Measurements from ENCODE around the gene POLE3. TPM values are rescaled to one million over a fixed set of nuclear protein-coding genes. Genes with fewer than 3 reads are reported as not detected.
"Not testable (repeated sequence)": the region's sequence is repeated elsewhere in the genome, so short reads cannot be mapped to it uniquely, and the experiment has no call there.

The POLE3 gene, protein sequence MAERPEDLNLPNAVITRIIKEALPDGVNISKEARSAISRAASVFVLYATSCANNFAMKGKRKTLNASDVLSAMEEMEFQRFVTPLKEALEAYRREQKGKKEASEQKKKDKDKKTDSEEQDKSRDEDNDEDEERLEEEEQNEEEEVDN
- total RNA-seq: 10 to 100 TPM; 53.3 to 57.4 TPM

DNA sequence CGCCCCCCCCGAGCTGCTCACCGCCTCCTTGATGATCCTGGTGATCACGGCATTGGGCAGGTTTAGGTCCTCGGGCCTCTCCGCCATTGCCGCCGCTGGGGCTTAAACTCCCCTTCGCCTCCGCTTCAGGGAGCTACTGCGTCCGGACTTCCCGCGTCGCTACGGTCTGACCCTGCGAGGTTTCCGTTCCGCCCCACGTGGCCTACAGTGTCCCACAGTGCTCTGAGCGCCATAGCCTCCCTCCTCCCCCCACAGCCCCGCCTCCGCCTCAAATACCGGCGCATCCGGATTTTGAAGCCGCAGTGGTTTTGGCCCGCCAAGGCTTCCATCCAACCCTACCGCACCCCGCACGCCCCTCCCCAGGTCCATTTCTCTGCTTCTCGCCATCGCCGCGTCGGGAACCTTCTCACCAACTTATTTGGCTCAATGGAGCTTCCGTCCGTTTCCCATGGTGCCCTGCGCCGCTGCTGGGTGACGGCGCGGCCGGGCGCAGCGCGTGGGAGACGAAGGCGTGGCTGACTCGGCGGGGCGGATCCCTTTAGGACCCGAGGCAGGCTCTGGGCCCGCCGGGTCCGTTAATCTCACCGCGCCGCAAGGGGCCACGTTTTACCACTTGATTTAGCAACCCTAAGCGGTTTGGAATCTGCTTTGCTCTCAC is at the start of gene POLE3, which contains the start of gene C9orf43:
Gene POLE3, minus strand, starts transcription at position 469 of the 658 bp plus-strand sequence. Its CDS starts 382 bp downstream, at position 87.
Gene C9orf43, plus strand, starts transcription at position 541 of the 658 bp plus-strand sequence. CDS start 2,747 bp downstream, outside the sequence.
- CTCF ChIA-PET: interaction anchor here (0.6 to 3.8 kb wide), 11 partner anchors 11 to 248 kb away, joined by 3 to 38 read pairs (median 7); partner anchors contain the start of genes ALAD, CDC26, FKBP15 and HDHD3
- Mint-ChIP-seq H3K4me3 (peak within 1 kb of the TSS; percentile 98), H3K36me3 (ENCODE audit: low read depth) (peaks cover 34% of the 10 kb centered on the region), H3K27ac (peak within 1 kb of the TSS; percentile 100), H3K4me1 (peaks cover 36% of the 10 kb centered on the region), H3K27me3 (no peaks in the 10 kb centered on the region), H3K9me3 (ENCODE audit: low read depth) (no peaks in the 10 kb centered on the region)
- DNase-seq (peak; percentile 98), ATAC-seq (peak; percentile 93)
- POLR2A ChIA-PET: interaction anchor here (0.5 to 2.6 kb wide), 14 partner anchors 9 to 1085 kb away, joined by 3 to 13 read pairs (median 6); partner anchors contain the start of genes ALAD, CDC26, FKBP15 and PRPF4
- intact Hi-C loops (cut with DNase I, micrococcal nuclease): loop anchor here (1.0 to 10.0 kb wide), 17 partner anchors 9 to 1174 kb away; partner anchors contain the start of genes ALAD (in 2 of the 2), CDC26 (in 2 of the 2), FKBP15 (in 2 of the 2) and PRPF4 (in 2 of the 2)

DNA sequence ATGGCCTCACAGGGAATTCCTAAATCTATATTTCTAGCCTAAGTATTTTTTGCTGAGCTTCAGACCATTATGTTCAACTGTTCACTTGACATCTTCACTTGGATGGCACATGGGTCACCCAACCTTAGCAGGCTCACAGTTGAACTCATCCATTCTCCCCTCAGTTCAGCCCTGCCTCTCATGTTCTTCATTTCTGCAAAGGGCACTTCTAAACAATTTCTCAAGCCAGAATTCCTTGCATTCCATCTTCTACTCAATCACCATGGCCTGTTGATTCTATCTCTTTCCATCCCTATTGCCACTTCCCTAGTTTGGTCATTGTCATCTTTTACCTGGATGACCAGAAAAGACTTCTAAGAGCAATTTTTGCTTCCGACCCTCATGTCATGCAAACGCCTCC is 45.8 kb upstream of the POLE3 start:
- Mint-ChIP-seq H3K4me1 (peaks cover 7% of the 10 kb centered on the region), H3K36me3 (ENCODE audit: low read depth) (no peaks in the 10 kb centered on the region), H3K4me3 (no peak overlapping the region), H3K9me3 (ENCODE audit: low read depth) (no peaks in the 10 kb centered on the region), H3K27ac (no peak overlapping the region), H3K27me3 (no peaks in the 10 kb centered on the region)
- ATAC-seq: no peak
- DNase-seq: no peak
- CTCF ChIA-PET: interaction anchor here (0.6 to 2.6 kb wide), 4 partner anchors 10 to 658 kb away, joined by 3 to 11 read pairs (median 10); no protein-coding TSS in a partner anchor
- intact Hi-C loops (cut with DNase I, micrococcal nuclease): no loop called here
- POLR2A ChIA-PET: no interaction called here

DNA sequence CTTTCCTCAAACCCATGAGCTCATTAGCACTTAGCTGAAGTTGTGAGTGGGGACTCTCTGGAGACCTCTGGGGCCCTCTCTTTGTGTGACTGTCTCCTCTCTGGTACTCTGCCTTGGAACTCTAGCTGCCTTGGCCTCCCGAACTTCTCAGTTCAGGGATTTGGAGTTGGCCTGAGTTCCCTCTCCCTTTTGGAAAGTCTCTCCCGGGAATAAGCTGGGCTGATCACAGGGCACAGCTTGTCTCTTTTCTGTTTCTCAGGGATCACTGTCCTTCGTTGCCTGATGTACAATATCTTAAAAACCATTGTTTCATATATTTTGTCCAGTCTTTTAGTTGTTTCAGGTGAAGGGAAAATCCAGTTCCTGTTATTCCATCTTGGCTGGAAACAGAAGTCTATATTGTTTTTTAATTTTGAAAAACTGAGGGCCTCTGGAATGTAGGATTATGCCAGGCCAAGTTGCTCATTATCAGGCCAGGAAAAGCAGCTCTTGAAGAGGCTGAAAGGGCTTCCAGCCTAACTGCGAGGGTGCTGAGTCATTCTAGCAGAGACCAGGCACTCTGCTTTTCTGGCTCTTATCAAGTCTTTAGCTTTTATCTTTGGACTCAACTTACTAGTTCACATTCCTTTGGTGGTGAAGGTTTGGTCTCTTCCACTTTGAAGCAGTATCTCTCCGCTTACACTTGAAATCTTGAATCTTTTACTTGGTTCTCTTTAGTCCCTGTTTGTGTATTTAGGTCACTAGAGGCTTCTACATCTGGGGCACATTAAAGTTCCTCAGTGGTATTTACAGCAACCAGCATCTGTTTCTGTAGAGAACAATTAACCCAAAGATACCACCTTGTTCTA is 44.7 kb upstream of the POLE3 start:
- Mint-ChIP-seq H3K27ac (no peak overlapping the region), H3K4me3 (no peak overlapping the region), H3K4me1 (peaks cover 7% of the 10 kb centered on the region), H3K36me3 (ENCODE audit: low read depth) (no peaks in the 10 kb centered on the region), H3K27me3 (no peaks in the 10 kb centered on the region), H3K9me3 (ENCODE audit: low read depth) (no peaks in the 10 kb centered on the region)
- intact Hi-C loops (cut with DNase I, micrococcal nuclease): no loop called here
- ATAC-seq: peak; percentile 42
- POLR2A ChIA-PET: interaction anchor here (0.6 kb wide), 1 partner anchor 45 kb away, joined by 3 read pairs; the partner anchor contains the start of genes C9orf43 and POLE3
- CTCF ChIA-PET: interaction anchor here (0.6 to 2.6 kb wide), 8 partner anchors 9 to 812 kb away, joined by 4 to 11 read pairs (median 6); no protein-coding TSS in a partner anchor
- peak; percentile 19 for DNase-seq

DNA sequence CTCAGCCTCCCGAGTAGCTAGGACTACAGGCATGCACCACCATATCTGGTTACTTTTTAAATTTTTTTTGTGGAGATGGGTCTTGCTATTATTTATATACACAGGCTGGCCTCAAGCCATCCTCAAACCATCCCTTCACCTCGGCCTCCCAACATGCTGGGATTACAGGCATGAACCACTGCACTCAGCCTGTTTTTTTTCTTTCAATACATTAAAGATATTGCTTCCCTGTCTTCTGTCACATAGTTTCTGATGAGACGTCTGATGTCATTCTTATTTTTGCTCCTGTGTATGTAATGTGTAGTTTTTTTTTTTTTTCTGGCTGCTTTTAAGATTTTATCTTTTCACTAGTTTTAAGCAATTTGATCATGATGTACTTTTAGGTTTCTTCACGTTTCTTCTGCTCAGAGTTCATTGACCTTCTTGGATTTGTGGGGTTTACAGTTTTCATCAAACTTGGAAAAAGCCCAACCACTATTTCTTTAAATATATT is 41.7 kb upstream of the POLE3 start:
- ChIA-PET POLR2A (no interaction called here), CTCF (interaction anchor here (0.6 to 1.5 kb wide), 7 partner anchors 15 to 230 kb away, joined by 3 to 6 read pairs (median 3); no protein-coding TSS in a partner anchor)
- DNase-seq (no peak), ATAC-seq (peak; percentile 19)
- H3K36me3 Mint-ChIP-seq (ENCODE audit: low read depth): no peaks in the 10 kb centered on the region
- no peak overlapping the region for H3K4me3 Mint-ChIP-seq
- H3K27ac Mint-ChIP-seq: no peak overlapping the region
- H3K27me3 Mint-ChIP-seq: no peaks in the 10 kb centered on the region
- H3K4me1 Mint-ChIP-seq: peaks cover 7% of the 10 kb centered on the region
- intact Hi-C loops (cut with DNase I, micrococcal nuclease): no loop called here
- no peaks in the 10 kb centered on the region for H3K9me3 Mint-ChIP-seq (ENCODE audit: low read depth)

DNA sequence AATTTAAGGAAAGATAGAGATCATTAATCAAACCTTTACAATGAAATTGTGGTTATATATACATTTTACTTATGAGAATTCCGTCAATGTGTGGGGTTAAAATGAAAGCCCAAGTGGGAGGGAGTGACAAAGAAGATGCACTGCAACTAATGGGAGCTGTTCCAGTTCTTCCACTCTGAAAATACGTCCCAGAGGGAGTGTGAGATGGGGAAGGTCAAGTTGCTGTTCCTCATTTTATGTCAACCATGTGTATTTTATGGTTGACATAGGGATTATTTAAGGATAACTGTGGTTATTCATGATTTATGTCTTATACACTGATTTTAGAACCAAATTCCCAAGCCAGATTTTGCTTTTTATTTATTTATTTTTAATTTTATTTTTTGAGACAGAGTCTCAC is 38.9 kb upstream of the POLE3 start:
- CTCF ChIA-PET: no interaction called here
- no peaks in the 10 kb centered on the region for H3K36me3 Mint-ChIP-seq (ENCODE audit: low read depth)
- no peak for DNase-seq
- no peaks in the 10 kb centered on the region for H3K27me3 Mint-ChIP-seq
- POLR2A ChIA-PET: no interaction called here
- no peaks in the 10 kb centered on the region for H3K9me3 Mint-ChIP-seq (ENCODE audit: low read depth)
- no peak for ATAC-seq
- intact Hi-C loops (cut with DNase I, micrococcal nuclease): loop anchor here in 1 of 2 experiments (5.0 kb wide), 1 partner anchor 68 kb away; no protein-coding TSS in a partner anchor
- H3K4me3 Mint-ChIP-seq: no peak overlapping the region
- H3K27ac Mint-ChIP-seq: no peak overlapping the region
- peaks cover 3% of the 10 kb centered on the region for H3K4me1 Mint-ChIP-seq

DNA sequence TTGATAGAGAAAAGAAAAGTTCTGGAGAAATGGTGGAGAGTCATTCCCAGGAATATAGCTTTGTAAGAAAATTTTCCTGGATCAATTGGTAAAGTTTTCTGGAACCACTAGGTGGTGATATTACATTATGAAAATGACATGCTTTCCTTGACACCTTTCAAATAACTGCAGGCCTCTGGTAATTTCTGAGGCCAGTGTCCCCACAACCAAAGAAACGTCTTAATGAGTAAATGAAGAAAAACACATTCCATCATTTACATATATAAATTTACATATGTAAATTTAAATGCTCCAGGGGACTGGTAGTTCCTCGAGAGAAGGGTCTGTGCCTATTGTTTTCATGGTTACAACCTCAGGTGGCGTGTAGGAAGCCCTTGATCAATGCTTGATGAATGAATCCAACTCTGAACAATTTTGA is 35.9 kb upstream of the POLE3 start:
- Mint-ChIP-seq H3K27ac (no peak overlapping the region), H3K4me3 (no peak overlapping the region), H3K27me3 (no peaks in the 10 kb centered on the region), H3K36me3 (ENCODE audit: low read depth) (no peaks in the 10 kb centered on the region), H3K4me1 (peaks cover 3% of the 10 kb centered on the region), H3K9me3 (ENCODE audit: low read depth) (no peaks in the 10 kb centered on the region)
- DNase-seq (peak; percentile 28), ATAC-seq (peak; percentile 47)
- ChIA-PET POLR2A (no interaction called here), CTCF (interaction anchor here (0.6 to 5.4 kb wide), 33 partner anchors 9 to 238 kb away, joined by 3 to 138 read pairs (median 4); partner anchors contain the start of gene CDC26)
- intact Hi-C loops (cut with DNase I, micrococcal nuclease): loop anchor here (2.0 to 5.0 kb wide), 5 partner anchors 71 to 212 kb away; no protein-coding TSS in a partner anchor

DNA sequence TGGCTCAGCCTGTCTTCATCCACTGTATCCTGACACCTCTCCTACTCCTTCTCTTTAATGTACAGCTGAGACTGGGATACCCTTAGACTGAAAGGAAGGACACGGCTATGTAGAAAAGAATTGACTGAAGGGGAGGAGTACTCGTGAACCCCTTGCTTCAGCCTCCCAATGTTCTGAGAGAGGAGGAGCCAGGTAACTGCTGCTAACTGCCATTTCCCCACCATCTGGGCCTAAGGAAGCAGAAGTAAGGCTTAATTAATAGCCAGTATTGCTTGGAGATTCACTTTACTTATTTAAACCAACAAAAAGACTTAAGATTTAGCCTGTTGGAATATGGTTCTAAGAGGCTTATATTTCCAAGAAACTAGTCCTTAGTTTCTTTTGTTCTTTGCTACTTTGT is 34.3 kb upstream of the POLE3 start:
- ATAC-seq (no peak), DNase-seq (no peak)
- Mint-ChIP-seq H3K36me3 (ENCODE audit: low read depth) (no peaks in the 10 kb centered on the region), H3K4me3 (no peak overlapping the region), H3K27me3 (no peaks in the 10 kb centered on the region), H3K9me3 (ENCODE audit: low read depth) (no peaks in the 10 kb centered on the region), H3K27ac (no peak overlapping the region), H3K4me1 (peaks cover 3% of the 10 kb centered on the region)
- POLR2A ChIA-PET: no interaction called here
- intact Hi-C loops (cut with DNase I, micrococcal nuclease): loop anchor here in 1 of 2 experiments (5.0 kb wide), 1 partner anchor 73 kb away; no protein-coding TSS in a partner anchor
- CTCF ChIA-PET: interaction anchor here (0.8 to 5.4 kb wide), 8 partner anchors 10 to 222 kb away, joined by 3 to 138 read pairs (median 7); no protein-coding TSS in a partner anchor

DNA sequence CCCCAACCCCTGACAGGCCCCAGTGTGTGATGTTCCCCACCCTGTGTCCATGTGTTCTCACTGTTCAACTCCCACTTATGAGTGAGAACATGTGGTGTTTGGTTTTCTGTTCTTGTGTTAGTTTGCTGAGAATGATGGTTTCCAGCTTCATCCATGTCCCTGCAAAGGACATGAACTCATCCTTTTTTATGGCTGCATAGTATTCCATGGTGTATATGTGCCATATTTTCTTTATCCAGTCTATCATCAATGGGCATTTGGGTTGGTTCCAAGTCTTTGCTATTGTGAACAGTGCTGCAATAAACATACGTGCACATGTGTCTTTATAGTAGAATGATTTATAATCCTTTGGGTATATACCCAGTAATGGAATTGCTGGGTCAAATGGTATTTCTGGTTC is 27.2 kb upstream of the POLE3 start:
- H3K36me3 Mint-ChIP-seq (ENCODE audit: low read depth); H3K4me3 Mint-ChIP-seq; intact Hi-C loops (cut with DNase I, micrococcal nuclease); H3K4me1 Mint-ChIP-seq; H3K27ac Mint-ChIP-seq; CTCF ChIA-PET; DNase-seq; H3K27me3 Mint-ChIP-seq; H3K9me3 Mint-ChIP-seq (ENCODE audit: low read depth); ATAC-seq; POLR2A ChIA-PET: not testable (repeated sequence)

DNA sequence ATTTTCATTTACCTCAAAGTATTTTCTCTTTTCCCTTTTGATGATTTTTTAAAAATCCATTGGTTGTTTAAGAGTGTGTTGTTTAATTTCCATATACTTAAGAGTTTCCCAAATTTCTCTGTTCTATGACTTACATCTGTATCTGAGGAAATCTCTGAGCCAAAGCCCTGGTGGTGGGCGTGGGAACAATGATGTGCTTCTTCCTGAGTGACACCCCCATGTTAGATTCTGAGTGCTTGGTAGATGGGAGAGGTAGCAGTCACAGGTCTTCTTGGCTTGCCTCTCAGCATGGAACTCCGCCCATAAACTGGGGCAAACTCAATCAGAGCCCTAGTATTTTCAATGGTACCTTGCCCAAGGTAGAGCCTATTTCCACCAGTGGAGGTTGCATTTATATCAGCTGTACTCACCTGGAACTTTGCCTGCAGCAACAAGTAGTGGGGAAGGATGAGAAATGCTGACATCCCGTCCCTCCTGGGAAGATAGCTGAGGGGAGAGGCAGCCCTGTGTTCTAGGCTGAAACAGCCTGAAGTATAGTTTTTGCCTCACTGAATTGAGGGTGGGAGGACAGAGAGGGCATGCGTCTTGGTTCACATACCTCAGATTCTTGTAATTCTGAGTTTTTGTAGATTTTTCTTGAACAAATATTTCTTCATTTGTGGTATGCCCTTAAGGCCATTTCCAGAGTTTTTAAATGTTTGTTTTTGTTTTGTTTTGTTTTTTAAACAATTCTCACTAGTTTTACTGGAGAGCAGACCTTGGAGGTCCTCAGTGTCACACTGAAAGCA is 26.4 kb upstream of the POLE3 start:
- DNase-seq (no peak), ATAC-seq (no peak)
- Mint-ChIP-seq H3K36me3 (ENCODE audit: low read depth) (no peaks in the 10 kb centered on the region), H3K4me3 (no peak overlapping the region), H3K27me3 (peaks cover 1% of the 10 kb centered on the region), H3K4me1 (no peaks in the 10 kb centered on the region), H3K9me3 (ENCODE audit: low read depth) (no peaks in the 10 kb centered on the region), H3K27ac (no peak overlapping the region)
- ChIA-PET POLR2A (no interaction called here), CTCF (interaction anchor here (1.0 kb wide), 1 partner anchor 9 kb away, joined by 3 read pairs; no protein-coding TSS in a partner anchor)
- intact Hi-C loops (cut with DNase I, micrococcal nuclease): no loop called here

DNA sequence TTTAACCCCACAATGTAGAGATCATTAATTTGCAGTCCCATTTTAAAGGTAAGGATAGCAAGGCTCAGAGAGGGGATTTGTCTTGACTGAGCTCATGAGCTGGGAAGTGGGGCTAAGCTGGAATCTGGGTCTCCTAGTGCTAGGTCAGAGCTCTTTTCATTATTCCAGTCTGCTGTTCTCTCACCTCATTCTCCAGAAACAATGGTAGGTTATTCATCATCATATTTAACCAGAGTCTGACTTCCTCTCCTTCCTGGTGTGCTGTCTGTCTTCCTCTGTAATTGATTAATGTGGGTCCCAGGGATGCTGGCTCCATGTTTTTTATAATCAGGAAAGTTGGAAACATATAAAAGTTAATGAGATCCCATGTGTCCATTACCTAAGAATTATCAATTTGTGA is 20.7 kb upstream of the POLE3 start:
- intact Hi-C loops (cut with DNase I, micrococcal nuclease): no loop called here
- peaks cover 2% of the 10 kb centered on the region for H3K27me3 Mint-ChIP-seq
- no peaks in the 10 kb centered on the region for H3K9me3 Mint-ChIP-seq (ENCODE audit: low read depth)
- H3K4me3 Mint-ChIP-seq: no peak overlapping the region
- DNase-seq (no peak), ATAC-seq (no peak)
- POLR2A ChIA-PET: no interaction called here
- no peak overlapping the region for H3K27ac Mint-ChIP-seq
- CTCF ChIA-PET: interaction anchor here (1.4 kb wide), 1 partner anchor 224 kb away, joined by 4 read pairs; no protein-coding TSS in a partner anchor
- H3K4me1 Mint-ChIP-seq: no peaks in the 10 kb centered on the region
- no peaks in the 10 kb centered on the region for H3K36me3 Mint-ChIP-seq (ENCODE audit: low read depth)
